HG02885 (cell line): ENCODE measurements around the gene MUC3A.
"Not testable (repeated sequence)": the region's sequence is repeated elsewhere in the genome, so short reads cannot be mapped to it uniquely, and the experiment has no call there.

ENCODE experiments used
- ATAC-seq: cut with Tn5 transposase; IDR thresholded peaks from one replicate; pipeline ENCODE4 v1.9.1; 2021; ENCODE audit warnings: mild to moderate bottlenecking; ENCODE audit not compliant: unreplicated experiment, poor library complexity

MUC3A gene

DNA sequence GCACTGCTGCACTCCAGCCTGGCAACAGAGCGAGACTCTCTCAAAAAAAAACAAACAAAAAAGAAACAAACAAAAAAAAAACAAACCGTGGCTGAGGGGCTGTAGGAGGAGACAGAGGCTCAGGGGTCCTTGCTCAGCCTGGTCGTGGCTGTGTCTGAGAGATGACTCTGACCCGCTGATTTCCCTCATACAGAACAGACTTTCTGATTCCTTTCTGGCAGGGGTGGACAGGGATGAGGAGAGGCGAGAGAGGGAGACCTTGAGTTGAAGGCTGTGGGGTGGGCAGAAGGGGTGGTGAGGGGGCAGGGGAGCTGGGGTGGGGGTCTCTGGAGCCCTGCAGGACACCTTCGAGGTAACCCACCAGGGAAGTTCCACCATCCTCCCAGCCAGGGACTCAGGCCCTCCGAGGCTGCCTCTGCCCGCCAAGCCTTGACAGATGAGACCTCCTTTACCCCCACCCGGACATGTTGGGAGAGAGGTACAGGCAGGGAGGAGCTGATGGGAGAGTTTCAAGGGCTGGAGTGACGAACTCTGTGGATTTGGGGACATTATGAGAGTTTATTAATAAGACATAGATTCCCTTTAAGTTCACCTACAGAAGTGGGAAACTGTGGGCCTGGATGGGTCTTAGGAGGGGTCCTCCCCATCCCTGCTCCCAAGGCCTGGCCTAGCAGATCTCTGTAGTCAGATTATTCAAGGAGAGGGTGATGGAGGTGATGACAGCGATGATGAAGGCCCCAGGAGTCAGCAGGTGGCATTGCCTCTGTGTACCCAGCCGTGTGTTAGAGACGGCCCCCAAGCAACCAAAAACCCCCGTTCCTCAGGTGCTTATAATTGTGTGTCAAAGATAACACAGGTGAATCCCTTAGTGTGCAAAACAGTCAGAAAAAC lies 22.0 kb downstream of the MUC3A start:
- ATAC-seq = no peak

DNA sequence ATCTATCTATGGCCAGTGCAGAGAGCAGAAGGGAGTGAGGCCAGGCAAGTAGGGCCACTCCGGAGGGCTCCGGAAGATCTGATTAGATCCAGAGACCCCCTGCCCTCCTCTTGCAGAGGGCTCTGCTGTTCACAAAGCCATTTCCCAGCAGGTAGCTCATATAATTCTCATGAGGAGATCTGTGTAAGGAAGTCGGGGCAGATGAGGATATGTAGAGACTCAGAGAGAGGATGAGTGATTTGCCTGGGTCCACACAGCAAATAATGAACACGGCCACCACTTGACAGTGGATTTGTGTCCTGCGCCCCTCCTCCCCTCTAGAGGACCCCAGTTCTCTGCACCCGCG lies 22.6 kb downstream of the MUC3A start:
- no peak for ATAC-seq

DNA sequence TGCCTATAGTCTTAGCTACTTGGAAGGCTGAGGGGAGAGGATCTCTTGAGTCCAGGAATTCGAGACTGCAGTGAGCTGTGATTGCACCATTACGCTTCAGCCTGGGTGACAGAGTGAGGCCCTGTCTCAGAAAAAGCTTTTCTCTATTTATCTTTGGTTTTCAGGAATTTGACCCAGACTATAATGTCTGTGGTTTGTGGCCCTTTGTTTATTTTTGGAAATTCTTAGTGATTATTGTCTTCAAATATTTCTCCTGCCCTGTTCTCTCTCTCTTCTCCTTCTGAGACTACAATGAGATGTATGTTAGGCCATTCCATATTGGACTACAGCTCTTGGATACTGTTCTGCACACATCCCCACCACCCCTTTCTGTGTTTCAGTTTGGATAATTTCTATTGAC lies 24.7 kb downstream of the MUC3A start:
- ATAC-seq = no peak

DNA sequence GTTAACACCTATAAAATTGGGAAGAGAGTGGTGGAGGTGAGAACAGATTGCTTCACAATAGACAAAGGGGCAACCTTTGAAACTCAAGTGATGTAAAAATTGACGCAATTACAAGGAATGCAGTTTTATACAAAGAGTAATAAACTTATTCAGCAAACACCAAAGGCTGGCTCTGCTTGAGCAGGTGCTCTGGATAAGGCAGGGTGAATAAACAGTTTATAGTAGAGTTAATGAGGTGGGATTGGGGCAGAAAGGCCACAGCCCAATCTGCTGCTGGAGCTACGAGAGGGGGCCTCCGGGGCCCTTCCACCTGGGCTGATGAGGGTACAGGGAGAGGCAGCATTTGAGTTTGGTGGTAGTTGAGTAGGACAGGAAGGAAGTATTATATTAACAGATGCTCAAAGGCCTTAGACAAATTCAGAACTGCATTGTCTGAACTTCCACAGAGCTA lies 26.1 kb downstream of the MUC3A start:
- ATAC-seq = no peak

DNA sequence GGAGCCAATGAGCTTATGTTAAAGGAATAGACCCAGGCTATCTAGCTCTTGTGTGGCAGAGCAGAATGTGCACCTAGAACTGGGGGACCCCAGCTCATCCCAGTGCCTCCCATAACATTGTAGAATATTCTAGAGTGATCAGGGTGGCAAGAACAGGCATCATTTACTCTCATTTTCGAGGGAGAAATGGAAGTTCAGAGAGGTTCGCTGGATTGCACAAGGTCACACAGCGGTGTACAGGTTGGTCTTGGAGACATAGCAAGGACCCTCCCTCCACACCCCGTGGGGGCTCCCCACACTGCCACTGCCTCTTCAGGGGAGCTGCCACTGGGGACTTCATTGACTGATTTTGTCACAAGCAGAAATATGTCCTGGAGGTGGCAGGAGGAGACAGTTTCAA lies 29.0 kb downstream of the MUC3A start:
- no peak for ATAC-seq

DNA sequence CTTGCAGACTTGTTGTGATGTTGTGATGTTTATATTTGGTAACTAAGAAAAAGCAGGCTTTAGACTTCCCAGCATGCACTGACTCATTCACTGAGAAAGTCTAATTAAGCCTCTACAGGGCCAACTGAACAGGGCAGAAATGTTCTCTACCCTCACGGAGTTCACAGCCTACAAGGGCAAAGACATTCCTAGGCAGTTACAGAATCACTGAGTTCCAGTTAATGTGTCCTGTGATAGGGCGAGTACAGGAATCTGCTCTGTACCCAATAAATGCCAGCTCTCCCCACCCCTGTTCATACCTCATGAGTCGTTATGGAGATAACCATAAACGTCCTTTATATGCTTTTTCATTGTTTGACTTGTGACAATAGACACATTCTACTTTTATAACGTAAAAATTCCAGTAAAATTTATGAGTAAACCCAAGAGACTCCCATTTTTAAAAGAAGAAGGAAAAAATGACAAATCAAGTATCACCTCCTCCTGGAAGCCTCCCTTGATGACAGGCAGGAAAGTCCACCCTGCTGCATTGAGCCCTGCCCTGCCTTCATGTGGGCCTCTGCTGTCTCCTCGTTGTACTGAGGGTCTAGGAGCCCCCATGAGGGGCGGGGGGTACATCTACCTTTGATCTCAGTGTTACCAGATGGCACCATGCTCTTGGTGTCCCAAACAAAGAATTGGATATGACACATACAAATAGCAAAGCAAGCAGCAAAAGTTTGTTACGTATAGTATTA lies 34.3 kb downstream of the MUC3A start:
- no peak for ATAC-seq

DNA sequence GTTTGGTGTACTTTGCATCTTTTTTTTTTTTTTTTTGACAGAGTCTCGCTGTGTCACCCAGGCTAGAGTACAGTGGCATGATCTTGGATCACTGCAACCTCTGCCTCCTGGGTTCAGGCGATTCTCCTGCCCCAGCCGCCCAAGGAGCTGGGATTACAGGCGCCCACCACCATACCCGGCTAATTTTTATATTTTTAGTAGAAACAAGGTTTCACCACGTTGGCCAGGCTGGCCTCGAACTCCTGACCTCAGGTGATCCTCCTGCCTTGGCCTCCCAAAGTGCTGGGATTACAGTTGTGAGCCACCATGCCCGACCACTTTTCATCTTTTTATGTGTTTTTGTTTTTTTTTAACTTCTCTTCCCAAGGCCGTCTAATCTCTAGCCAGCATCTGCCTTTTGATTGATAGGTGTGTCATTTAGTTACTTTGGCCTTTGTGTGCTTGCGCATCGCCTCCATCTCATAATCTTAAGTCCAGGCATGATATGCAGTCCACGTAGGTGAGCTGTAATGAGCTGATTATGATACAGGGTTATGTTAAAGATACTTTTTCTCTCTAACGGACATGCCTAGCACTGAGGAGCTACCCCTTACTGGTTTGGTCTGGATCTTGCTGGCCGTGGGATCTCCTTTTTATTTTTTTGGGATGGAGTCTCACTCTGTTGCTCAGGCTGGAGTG lies 35.0 kb downstream of the MUC3A start:
- ATAC-seq = not testable (repeated sequence)

DNA sequence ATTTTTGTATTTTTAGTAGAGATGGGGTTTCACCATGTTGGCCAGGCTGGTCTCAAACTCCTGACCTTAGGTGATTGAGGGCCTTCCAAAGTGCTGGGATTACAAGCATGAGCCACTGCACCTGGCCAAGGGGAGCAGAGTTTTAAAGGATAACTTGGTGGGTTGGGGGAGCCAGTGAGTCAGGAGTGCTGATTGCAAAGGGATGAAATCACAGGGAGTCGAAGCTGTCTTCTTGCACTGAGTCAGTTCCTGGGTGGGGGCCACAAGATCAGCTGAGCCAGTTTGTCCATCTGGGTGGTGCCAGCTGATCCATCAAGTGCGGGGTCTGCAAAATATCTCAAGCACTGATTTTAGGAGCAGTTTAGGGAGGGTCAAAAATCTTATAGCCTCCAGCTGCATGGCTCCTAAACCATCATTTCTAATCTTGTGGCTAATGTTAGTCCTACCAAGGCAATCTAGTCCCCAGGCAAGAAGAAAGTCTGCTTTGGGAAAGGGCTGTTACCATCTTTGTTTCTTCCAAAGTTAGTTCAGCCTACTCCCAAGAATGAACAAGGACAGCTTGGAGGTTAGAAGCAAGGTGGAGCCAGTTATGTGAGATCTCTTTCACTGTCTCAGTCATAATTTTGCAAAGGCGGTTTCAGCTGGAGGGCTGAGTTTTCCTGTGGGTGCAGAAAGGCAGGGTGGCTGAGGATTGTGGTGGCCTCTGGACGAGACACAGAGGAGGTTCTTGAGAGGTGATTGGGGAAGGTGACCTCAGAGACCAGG lies 35.9 kb downstream of the MUC3A start:
- ATAC-seq = not testable (repeated sequence)

DNA sequence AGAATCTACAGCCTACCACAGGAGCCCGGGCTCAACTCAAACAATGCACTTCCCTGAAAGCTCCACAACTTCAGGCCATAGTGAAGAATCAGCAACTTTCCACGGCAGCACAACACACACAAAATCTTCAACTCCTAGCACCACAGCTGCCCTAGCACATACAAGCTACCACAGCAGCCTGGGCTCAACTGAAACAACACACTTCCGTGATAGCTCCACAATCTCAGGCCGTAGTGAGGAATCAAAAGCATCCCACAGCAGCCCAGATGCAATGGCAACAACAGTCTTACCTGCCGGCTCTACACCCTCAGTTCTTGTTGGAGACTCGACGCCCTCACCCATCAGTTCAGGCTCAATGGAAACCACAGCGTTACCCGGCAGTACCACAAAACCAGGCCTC lies 42.3 kb downstream of the MUC3A start:
- no peak for ATAC-seq

DNA sequence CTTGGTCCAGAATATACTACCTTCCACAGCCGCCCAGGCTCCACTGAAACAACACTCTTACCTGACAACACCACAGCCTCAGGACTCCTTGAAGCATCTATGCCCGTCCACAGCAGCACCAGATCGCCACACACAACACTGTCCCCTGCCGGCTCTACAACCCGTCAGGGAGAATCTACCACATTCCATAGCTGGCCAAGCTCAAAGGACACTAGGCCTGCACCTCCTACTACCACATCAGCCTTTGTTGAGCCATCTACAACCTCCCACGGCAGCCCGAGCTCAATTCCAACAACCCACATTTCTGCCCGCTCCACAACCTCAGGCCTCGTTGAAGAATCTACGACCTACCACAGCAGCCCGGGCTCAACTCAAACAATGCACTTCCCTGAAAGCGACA lies 42.9 kb downstream of the MUC3A start:
- not testable (repeated sequence) for ATAC-seq

DNA sequence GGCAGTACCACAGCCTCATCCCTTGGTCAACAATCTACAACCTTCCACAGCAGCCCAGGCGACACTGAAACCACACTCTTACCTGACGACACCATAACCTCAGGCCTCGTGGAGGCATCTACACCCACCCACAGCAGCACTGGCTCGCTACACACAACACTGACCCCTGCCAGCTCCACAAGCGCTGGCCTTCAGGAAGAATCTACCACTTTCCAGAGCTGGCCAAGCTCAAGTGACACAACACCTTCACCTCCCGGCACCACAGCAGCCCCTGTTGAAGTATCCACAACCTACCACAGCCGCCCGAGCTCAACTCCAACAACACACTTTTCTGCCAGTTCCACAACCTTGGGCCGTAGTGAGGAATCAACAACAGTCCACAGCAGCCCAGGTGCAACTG lies 45.3 kb downstream of the MUC3A start:
- not testable (repeated sequence) for ATAC-seq

DNA sequence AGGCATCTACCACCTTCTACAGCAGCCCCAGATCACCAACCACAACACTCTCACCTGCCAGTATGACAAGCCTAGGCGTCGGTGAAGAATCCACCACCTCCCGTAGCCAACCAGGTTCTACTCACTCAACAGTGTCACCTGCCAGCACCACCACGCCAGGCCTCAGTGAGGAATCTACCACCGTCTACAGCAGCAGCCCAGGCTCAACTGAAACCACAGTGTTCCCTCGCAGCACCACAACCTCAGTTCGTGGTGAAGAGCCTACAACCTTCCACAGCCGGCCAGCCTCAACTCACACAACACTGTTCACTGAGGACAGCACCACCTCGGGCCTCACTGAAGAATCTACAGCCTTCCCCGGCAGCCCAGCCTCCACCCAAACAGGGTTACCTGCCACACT lies 49.2 kb downstream of the MUC3A start:
- ATAC-seq = not testable (repeated sequence)

DNA sequence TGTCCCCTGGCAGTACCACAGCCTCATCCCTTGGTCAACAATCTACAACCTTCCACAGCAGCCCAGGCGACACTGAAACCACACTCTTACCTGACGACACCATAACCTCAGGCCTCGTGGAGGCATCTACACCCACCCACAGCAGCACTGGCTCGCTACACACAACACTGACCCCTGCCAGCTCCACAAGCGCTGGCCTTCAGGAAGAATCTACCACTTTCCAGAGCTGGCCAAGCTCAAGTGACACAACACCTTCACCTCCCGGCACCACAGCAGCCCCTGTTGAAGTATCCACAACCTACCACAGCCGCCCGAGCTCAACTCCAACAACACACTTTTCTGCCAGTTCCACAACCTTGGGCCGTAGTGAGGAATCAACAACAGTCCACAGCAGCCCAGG lies 50.0 kb downstream of the MUC3A start:
- ATAC-seq = not testable (repeated sequence)

DNA sequence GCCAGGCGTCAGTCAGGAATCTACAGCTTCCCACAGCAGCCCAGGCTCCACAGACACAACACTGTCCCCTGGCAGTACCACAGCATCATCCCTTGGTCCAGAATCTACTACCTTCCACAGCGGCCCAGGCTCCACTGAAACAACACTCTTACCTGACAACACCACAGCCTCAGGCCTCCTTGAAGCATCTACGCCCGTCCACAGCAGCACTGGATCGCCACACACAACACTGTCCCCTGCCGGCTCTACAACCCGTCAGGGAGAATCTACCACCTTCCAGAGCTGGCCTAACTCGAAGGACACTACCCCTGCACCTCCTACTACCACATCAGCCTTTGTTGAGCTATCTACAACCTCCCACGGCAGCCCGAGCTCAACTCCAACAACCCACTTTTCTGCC lies 50.7 kb downstream of the MUC3A start:
- ATAC-seq = not testable (repeated sequence)

DNA sequence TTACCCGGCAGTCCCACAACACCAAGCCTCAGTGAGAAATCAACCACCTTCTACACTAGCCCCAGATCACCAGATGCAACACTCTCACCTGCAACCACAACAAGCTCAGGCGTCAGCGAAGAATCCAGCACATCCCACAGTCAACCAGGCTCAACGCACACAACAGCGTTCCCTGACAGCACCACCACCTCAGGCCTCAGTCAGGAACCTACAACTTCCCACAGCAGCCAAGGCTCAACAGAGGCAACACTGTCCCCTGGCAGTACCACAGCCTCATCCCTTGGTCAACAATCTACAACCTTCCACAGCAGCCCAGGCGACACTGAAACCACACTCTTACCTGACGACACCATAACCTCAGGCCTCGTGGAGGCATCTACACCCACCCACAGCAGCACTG lies 53.0 kb downstream of the MUC3A start:
- not testable (repeated sequence) for ATAC-seq

DNA sequence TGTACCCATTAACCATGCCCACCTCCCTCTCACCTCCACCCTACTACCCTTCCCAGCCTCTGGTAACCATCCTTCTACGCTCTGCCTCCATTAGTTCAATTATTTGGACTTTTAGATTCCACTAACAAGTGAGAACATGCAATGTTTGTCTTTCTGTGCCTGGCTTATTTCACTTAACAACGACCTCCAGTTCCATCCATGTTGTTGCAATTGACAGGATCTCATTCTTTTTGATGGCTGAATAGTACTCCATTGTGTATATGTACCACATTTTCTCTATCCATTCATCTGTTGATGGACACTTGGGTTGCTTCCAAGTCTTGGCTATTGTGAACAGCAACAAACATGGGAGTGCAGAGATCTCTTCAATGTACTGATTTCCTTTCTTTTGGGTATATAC lies 58.0 kb downstream of the MUC3A start:
- ATAC-seq = not testable (repeated sequence)

DNA sequence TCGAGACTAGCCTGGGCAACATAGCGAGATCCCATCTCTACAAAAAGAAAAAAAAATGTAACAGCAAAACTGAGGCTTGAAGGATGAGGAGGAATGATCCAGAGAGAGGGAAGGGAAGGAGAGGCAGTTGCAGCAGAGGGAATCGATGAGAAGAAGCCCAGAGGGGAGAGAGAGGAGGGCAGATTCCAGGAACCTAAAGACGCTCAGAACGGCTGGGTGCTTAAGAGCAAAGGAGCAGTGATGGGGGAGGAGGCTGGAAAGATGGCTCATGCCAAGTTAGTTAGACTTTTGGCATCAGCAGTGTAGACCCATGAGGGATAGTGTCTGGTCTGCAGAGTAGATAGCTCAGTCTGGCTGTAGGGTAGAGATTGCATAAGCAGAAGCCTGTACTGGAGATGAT lies 60.3 kb downstream of the MUC3A start:
- no peak for ATAC-seq

DNA sequence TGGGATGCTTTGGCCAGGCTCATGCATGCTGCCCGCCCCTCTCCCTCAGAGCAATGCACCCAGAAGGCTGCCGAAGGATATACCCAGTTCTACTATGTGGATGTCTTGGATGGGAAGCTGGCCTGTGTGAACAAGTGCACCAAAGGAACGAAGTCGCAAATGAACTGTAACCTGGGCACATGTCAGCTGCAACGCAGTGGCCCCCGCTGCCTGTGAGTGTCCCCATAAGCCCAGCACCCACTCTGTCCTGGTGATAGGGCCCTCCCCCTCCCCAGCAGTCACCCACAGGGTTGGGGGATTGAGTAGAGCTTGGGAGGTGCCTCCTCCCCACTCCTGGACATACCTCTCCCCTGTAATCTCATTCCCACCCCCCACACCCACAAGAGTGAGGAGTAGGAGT lies 63.6 kb downstream of the MUC3A start:
- no peak for ATAC-seq

DNA sequence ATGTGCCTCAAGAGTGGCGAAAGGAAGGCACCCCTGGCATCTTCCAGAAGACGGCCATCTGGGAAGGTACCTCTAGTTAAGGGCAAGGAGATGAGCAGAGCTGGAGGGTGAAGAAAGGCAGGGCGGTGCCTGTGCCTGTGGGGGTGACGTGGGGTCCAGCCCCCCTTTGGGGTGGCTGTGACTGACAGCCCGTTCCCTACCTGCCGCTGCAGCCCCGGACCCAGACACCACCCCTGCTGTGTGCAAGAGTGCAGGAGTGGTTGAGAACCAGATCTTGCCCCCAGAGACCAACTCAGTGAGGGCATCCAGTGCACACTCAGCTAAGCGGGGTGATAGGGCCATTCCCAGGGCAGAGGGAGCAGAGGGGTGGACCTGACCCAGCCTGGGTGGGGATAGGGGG lies 66.3 kb downstream of the MUC3A start:
- no peak for ATAC-seq

DNA sequence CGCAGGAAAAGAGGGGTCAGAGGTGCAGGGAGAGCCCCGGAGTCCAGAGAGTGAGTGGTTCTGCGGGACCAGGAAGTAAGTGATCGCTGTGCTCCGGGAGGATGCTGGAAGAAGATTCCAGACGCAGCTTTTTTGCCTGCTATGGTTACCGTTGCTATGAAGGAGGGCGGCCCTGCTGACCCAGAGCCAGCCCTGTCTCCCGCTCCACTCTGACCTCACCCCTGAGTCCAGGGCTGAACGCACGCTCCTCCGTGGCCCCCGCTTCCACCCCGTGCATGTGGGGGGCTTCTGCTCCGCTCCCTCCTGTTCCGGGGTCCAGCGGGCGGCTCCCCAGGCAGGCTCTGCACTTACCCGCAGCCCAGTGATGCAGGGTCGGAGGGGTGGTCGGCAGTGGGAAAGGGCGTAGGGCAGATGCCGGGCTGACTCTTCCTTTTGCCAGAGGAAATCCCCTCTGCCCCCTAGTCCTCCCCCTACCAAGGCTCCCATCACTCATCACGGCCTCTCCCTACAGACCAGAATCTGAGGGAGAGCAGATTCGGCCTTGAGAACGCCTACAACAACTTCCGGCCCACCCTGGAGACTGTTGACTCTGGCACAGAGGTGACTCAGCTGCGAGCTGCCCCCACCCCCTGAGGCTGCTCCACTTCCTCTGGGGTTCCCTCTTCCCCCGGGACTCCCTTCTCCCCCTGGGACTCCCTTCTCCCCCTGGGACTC lies 67.9 kb downstream of the MUC3A start:
- peak; percentile 77 for ATAC-seq
